Fibroblast of mammary gland (primary cell): ENCODE results near the gene NMT1.

ENCODE experiments used
- DNase-seq: peaks from one replicate; pipeline ENCODE4 v3.0.0-alpha.2; 2010; ENCODE audit warnings: low read depth
- H3K4me3 ChIP-seq: 2 replicates; pipeline ENCODE4 v1.5.1; 2011; ENCODE audit warnings: low read depth, mild to moderate bottlenecking, low read length, moderate library complexity; ENCODE audit not compliant: control insufficient read depth
- CTCF ChIP-seq: conservative IDR thresholded peaks from 2 replicates; pipeline ENCODE4 v1.5.1; 2011; ENCODE audit warnings: low read depth, low read length, inconsistent platforms; ENCODE audit not compliant: control insufficient read depth, insufficient read depth

Gene NMT1

GRCh38 chr17:45060797-45061605, at the start of gene NMT1:
TSS of gene NMT1 (plus strand) at chr17:45061317. CDS start at chr17:45061330, 13 bp downstream.
- H3K4me3 ChIP-seq = peak within 1 kb of the TSS; percentile 100
- peak; percentile 99 for DNase-seq
- no peak for TF ChIP-seq CTCF

- no peak for DNase-seq
- no peak for TF ChIP-seq CTCF
Observed at GRCh38 chr17:45011767-45012166, 49.4 kb upstream of the NMT1 start.

GRCh38 chr17:45013021-45013997, 47.8 kb upstream of the NMT1 start:
- H3K4me3 ChIP-seq = no peak overlapping the region
- DNase-seq = peak; percentile 35
- no peak for TF ChIP-seq CTCF

More at GRCh38 chr17:45011767-45012166, 49.4 kb upstream of the NMT1 start:
- no peak overlapping the region for H3K4me3 ChIP-seq

GRCh38 chr17:45016237-45016636, 44.9 kb upstream of the NMT1 start:
- TF ChIP-seq CTCF = no peak
- no peak overlapping the region for H3K4me3 ChIP-seq
- DNase-seq = no peak

GRCh38 chr17:45016823-45017222, 44.3 kb upstream of the NMT1 start:
- DNase-seq = peak; percentile 37
- no peak overlapping the region for H3K4me3 ChIP-seq
- peak; percentile 27 for TF ChIP-seq CTCF

- no peak for TF ChIP-seq CTCF
Observed at GRCh38 chr17:45018514-45018847, 42.6 kb upstream of the NMT1 start.

More at GRCh38 chr17:45018514-45018847, 42.6 kb upstream of the NMT1 start:
- DNase-seq = no peak
- peak overlapping the region; percentile 46 for H3K4me3 ChIP-seq
